Right lobe of liver (tissue), 4 donors: ENCODE measurements around the gene ELMO1.

Experiments used
- POLR2A ChIP-seq: fragments of 450-650 bp; IDR thresholded peaks from one replicate; pipeline ENCODE4 v1.6.1; 2017; ENCODE audit warnings: antibody characterized with exemption, mild to moderate bottlenecking
- TF ChIP-seq, protein P1 (sequence below), 4 donors: fragments of 200-600 bp in 3 of 4; fragments of 450-650 bp in 1 of 4; IDR thresholded peaks; one replicate each; pipeline versions ENCODE4 v1.5.1 to v1.8.0; 2016 to 2022; ENCODE audit warnings: antibody characterized with exemption in 4 of 4, mild to moderate bottlenecking in 2 of 4
- donor health status: DM: no; HTN: no; CAD: no.
- donor health status: DM: no; HTN: no; CAD: no.
- donor health status: DM: no; HTN: yes; CAD: no.

DNA sequence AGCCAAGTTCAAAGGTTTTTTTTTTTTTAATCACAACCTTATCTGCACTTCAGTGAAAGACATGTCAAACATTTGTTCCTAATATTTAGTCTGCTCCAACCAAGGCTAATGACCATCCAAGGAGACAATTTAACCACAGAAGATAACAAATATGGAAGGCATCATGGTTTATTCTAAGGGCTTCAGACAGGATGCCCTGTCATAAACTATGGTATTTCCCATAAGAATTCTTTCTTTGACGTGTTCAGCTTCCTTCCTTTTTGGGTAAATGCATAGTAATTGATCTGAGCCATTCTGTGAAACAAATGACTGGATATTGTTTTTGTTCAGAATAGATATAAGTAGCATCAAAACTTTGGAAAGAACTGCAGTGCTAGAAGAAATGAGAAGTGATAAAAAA, 397.9 kb downstream of the ELMO1 start:
- TF ChIP-seq, protein P1, sequence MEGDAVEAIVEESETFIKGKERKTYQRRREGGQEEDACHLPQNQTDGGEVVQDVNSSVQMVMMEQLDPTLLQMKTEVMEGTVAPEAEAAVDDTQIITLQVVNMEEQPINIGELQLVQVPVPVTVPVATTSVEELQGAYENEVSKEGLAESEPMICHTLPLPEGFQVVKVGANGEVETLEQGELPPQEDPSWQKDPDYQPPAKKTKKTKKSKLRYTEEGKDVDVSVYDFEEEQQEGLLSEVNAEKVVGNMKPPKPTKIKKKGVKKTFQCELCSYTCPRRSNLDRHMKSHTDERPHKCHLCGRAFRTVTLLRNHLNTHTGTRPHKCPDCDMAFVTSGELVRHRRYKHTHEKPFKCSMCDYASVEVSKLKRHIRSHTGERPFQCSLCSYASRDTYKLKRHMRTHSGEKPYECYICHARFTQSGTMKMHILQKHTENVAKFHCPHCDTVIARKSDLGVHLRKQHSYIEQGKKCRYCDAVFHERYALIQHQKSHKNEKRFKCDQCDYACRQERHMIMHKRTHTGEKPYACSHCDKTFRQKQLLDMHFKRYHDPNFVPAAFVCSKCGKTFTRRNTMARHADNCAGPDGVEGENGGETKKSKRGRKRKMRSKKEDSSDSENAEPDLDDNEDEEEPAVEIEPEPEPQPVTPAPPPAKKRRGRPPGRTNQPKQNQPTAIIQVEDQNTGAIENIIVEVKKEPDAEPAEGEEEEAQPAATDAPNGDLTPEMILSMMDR (IDR thresholded peaks at IDR 0.05) = no peak
- TF ChIP-seq POLR2A = no peak
